ENCODE results near the gene SPSB2.
A peak's percentile ranks its signal among the peaks of the same experiment; 100 is the strongest.

SPSB2 gene

DNA sequence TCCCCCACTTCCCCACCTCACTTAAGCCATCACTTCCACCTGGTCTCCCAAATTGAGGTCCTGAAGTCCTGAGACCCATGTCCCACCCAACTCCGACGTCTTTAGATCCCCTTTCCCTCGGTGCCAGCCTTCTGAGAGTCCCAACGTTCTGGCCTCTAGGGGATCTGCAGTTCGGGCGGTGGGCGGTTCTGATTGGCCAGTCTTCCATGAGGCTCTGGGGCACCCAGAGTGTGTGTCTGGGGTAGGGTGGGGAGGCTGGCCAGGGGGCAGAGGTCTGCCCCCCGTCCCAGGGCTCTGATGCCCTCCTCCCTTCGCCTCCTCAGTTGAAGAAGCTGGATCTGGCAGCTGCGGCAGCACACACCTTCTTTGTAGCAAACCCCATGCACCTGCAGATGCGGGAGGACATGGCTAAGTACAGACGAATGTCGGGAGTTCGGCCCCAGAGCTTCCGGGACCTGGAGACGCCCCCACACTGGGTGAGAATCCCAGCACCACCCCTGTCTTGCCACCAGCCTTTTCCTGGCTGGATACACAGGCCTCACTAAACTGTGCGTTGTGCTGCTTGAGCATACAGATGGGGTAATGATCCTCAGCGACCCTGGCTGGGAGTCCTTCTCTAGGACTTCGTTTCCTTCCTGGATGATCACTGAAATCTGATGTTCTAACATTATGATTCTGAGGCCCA is 43.4 kb downstream of the SPSB2 start:
- no peak for DNase-seq

DNA sequence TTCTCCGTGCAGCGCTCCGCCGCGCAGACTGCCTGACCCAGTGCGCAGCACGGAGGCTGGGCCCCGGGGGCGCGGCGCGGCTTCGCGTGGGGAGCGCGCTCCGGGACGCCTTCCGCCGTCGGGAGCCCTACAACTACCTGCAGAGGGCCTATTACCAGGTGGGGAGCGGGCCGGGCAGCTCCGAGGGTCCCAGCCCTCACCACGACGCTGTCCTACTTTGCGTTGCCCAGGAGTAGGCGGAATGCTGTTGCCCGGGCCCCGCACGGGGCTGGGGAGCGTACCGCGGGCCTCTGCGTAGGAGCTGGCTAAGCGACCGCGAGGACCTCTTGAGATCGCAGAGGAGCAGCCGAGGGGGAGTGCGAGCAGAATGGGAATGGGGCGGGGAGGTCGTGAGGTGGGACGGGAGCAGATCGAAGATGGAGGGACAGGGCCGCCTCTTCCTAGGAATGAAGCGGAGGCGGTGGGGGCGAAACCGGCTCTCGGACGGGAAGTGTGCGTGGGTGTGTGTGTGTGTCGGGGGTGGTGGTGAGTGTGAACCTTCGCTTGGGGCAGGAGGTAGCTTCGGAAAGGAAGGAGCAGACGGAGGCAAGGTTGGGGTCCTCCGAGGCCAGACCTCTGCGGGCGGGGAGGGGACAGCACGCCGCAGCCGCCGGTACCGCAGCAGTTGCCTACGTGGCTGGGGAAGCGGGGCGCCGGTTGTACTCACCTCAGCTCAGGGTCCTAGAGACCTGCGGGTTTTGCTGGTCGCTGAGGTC is 44.1 kb downstream of the SPSB2 start:
- peak; percentile 26 for DNase-seq

DNA sequence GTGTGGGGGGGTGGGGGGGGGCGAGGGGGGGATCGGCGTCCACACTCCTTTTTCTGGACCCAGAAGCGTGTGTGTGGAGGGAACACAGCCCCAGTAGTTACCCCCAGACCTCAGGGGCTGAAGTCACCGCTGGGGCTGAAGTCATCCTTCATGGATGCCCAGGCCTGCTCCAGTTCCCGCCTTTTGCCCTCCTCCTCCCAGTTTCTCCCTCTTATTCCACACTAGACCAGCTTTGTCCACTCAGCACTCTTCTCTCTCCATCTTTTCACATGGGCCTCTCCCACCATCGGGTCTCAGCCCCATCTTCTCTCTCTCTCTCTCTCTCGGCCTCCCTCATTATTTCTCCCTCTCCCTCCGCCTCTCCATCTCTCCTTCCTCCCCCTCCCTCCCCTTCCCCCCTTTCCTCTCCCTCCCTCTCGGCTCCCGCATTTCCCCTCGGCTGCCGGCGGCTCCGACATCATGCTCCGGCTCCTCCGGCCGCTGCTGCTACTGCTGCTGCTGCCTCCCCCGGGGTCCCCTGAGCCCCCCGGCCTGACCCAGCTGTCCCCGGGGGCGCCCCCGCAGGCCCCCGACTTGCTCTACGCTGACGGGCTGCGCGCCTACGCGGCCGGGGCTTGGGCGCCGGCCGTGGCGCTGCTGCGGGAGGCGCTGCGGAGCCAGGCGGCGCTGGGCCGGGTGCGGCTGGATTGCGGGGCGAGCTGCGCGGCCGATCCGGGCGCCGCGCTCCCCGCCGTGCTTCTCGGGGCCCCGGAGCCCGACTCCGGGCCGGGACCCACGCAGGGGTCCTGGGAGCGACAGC is 44.9 kb downstream of the SPSB2 start, which contains the start of gene P3H3:
TSS of gene P3H3 (plus strand) at position 426 of the 799 bp plus-strand sequence. CDS start at position 460, 34 bp downstream.
- DNase-seq: peak; percentile 26

DNA sequence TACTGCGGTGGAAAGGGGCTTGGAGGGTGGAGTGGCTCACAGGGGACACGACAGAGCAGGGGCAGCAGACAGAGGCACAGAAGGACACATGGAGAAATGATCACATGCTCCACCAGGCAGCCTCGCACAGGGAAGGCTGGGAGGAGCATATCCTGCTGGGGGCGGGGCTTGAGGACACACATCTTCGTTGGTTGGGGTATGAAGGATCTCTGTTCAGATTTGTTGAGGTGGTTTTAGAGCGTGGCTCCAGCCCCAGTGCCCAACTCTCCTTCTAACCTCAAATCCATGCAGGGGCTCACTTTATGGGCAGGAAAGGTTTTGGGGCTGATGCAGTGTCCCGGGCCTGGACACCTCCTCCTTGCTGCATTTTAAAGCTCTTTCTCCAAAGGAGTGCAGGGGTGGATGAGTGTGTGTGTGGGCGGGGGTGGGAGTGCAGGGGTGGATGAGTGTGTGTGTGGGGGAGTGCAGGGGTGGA is 45.6 kb downstream of the SPSB2 start:
- DNase-seq: peak; percentile 20

DNA sequence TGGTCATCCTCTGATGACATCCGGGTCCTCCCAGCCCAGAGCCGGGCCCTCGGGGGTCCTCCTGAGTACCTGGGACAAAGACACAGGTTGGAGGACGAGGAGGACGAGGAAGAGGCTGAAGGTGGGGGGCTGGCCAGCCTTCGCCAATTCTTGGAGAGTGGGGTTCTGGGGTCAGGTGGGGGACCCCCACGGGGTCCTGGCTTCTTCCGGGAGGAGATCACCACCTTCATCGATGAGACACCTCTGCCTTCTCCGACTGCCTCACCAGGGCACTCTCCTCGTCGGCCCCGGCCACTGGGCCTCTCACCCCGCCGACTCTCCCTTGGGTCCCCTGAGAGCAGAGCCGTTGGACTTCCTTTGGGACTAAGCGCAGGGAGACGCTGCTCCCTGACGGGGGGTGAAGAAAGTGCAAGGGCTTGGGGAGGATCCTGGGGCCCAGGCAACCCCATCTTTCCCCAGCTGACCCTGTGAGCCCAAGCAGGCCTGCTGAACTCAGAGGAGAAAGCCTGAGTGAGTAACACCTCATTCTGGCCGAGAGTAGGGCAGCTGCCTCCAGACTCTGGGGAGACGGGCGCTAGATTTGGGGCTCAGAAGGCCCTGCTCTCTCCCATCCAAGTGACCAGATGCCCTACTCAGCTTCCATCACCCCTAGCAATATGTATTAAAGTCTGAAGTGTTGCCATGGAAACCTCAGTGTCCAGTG is 46.2 kb downstream of the SPSB2 start:
- DNase-seq: no peak

DNA sequence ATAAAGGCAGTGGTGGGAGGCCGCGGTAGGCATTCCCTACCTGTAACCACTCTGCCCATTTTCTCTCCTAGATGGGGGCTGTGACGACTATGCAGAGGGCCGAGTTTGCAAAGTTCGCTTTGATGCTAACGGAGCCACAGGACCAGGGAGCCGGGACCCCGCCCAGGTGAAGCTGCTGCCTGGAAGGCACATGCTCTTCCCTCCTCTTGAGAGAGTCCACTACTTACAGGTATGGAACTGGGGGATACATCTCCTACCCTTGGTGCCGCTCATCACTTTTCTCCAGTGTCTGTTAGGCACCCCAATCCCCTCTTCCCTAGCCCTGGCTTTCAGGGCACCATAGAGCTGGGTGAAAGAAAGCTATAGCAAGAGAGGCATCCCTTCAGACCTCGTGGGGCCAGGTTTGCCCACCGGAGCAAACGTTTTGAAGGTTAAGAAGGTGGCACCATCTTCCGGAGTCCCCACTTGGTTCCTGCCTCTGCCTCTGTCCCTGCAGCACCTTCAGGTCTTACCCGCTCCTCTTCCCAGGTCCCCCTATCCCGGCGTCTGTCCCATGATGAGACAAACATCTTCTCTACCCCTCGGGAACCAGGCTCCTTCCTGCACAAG is 46.9 kb downstream of the SPSB2 start:
- no peak for DNase-seq

DNA sequence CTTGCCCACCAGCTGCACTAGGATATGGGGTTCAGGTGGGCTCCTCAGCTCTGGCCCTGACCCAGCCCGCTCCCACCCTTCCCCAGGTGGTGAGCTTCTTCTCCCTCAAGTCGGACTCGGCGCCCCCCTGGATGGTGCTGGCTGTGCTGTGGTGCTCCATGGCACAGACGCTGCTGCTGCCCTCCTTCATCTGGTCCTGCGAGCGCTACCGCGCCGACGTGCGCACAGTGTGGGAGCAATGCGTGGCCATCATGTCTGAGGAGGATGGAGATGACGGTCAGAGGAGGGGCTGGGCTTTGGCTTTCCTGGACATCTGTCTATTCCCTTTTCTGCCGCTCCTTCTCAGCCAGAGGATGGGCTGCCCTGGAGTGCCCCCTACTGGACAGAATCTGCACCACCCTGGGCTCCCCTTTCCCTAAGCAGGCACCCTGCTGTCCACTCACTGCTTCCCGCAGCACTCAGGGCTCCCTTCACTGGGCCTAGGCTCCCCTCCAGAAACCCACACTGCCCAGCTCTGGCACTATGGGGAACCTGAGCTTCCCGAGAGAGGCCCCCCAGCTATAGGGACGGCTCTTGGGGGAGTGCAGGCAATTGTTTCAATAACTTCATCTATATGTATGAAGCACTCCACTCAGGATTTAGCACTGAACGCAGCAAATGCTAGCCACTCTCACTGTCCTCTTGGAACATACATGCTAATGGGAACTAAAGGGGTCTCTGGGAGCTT is 47.5 kb downstream of the SPSB2 start:
- DNase-seq: peak; percentile 83

DNA sequence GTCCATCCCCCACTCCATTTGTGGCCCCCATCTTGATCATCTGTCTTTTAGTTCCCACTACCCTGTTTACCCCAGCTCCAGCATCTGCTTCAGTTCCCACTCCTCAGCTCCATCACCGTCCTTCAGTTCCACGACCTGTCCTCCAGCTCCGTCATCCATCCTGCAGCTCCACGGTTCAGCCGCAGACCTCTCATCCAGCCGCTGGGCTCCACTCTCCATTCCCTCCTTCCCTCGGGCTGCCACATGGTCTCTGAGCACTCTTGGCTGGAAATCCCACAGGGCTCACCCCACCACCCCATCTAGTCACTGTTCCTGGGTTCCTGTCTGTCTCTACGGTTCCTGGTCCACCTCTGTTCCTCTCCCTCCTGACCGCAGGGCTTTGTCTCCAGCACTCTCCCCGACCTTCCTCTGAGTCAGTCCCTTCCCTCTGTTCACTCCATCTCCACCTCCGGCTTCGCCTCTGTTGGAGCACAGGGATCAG is 48.2 kb downstream of the SPSB2 start:
- DNase-seq: no peak

DNA sequence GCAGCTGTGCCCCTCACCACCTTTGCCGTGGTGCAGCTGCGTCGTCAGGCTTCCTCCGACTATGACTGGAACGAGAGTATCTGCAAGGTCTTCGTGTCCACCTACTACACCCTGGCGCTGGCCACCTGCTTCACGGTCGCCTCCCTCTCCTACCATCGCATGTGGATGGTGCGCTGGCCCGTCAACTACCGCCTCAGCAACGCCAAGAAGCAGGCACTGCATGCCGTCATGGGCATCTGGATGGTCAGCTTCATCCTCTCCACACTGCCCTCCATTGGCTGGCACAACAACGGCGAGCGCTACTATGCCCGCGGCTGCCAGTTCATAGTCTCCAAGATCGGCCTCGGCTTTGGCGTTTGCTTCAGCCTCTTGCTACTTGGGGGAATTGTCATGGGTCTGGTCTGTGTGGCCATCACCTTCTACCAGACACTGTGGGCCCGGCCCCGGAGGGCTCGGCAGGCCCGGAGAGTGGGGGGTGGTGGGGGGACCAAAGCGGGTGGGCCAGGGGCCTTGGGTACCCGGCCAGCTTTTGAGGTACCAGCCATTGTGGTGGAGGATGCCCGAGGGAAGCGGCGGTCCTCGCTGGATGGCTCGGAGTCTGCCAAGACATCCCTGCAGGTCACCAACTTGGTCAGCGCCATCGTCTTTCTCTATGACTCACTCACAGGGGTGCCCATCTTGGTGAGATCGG is 48.9 kb downstream of the SPSB2 start:
- no peak for DNase-seq

DNA sequence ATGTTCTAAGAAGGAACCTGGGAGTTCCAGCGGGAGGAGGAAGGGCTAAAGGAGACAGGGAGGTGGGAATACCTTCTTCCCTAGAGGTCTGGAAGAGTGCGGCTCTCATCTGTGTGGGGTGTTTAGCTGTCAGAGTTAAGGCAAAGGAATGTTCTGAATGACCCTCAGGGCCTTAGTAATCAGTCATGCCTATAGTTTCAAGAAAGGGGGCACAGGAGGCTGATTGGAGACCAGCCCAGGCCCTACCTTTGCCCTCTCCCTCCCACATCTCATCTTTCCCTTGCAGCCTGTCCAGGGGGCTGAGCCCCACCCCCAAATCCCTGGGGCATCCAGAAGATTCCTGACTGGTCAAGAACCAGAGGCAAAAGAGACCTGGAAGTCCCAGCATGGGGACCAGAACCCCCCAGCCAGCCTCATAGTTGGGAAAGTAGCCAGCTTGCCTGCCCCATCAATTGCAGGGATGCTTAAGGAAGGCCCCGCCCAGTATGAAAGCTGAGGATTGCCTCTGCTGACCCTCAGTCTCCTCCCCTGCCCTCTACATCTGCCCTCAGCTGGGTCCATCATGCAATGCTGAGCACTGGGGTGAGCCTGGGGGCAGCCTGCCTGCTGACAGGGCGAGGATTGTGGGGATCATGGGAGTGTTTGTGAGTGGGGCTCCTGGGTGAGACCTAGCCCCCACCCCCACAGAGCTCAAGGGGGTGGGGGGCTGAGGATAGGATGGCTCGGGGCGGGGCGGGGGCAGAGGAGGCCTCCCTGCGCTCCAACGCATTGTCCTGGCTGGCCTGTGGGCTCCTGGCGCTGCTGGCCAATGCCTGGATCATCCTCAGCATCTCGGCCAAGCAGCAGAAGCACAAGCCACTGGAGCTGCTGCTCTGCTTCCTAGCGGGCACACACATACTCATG is 49.7 kb downstream of the SPSB2 start:
- no peak for DNase-seq

DNA sequence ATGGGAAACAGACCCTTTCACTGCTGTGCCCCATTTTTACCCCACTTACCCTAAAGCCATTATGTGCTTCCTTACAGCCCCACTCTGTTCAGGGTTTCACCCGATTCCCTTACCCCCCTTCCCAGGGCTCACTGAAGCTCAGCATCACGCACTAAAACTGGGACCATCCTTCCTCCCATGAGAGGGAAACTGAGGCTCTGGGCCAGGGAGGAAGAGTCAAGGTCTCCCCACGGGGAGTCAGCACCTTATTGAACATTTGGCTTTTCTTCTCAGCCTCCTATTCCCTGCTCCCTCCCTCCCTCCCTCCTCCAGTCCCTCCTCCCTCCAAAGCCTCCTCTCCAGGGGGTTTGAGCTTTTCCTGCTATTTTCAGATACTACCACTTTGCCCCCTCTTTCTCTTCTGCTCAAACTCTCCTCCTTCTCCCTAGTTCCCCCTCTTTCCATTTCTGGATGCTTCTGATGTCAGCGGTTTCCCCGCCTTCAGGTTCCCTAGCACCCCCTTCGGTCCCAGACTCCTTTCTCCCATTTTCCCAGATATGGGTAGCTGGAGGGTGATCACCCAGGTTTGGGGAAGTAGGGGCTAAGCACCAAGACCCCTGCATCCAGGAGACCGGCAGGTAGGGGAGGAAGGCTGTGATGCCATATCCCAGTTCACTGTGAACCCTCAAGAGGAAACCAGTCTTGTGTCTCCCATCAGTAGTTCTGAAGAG is 50.5 kb downstream of the SPSB2 start:
- no peak for DNase-seq

DNA sequence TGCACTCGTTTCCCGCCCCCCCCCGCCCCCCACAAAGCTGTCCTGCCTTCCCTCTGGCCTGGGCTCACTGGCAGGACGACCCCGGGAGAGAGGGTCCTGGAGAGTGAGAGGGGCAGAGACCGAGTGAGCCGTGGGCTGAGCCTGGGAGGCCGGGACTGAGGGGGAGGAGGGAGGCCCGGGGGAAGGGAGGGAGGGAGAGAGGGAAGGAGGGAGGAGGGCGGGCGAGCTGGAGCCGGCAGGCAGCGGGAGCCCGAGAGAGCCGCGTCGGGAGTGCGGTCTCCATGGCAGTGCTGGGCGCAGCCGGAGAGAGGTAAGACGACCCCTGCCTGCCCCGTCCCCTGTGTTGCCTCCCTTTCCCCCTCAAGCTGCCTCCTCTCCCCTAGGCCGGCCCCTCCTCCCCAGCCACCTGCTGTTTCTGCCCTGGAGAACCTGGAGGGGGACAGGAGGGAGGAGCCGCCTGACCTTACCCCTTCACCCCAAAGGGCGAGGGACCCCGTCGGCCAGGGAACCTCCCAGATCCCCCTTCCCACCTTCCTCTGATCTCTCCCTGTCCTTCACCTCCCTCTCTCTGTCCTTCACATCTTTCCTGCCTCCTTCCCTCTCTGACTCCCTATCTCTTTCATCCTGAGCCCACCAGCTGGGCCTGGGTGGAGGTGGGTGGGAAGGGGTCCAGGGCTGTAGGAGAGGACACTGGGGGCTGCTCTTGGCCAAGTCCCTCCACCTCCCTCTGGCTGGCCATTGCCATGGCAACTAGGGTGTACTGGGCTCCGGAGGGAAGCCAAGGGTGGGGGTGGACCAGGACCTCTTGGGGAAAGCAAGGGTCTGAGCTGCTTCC is 51.3 kb downstream of the SPSB2 start, which contains the start of gene GPR162:
TSS of gene GPR162 (plus strand) at position 231 of the 835 bp plus-strand sequence. CDS start 2,078 bp downstream, outside the sequence.
- DNase-seq: no peak

Data from T-helper 9 cell (primary cell).